Lower leg skin (tissue), 4 donors: ENCODE measurements around the gene SHISA5. TPM values are rescaled to one million over a fixed set of nuclear protein-coding genes. Genes with fewer than 3 reads are reported as not detected.

Source experiments
- DNase-seq, 2 donors: peaks; one replicate each; pipeline ENCODE4 v3.0.0-alpha.2; 2019; ENCODE audit warnings: low spot score in 2 of 2
- H3K4me3 ChIP-seq: fragments of 200-600 bp; sonication (generic); 2 replicates; pipeline ENCODE4 v1.5.1; 2017; ENCODE audit warnings: mild to moderate bottlenecking, low read depth; ENCODE audit not compliant: poor library complexity, severe bottlenecking
- POLR2A ChIP-seq, 2 donors: fragments of 450-650 bp; IDR thresholded peaks; one replicate each; pipeline ENCODE4 v1.6.1; 2016 to 2017; ENCODE audit warnings: antibody characterized with exemption in 2 of 2, mild to moderate bottlenecking in 1 of 2, moderate library complexity in 1 of 2
- WGBS, 2 donors: methylation state at CpG; one replicate each; pipeline ENCODE4 v1.1.5; 2018; 5-methylcytosine and 5-hydroxymethylcytosine counted together
- intact Hi-C: fragments of 100-400 bp; cut with DNase I; formaldehyde crosslinking; loops from one replicate; pipeline ENCODE4 v1.15.0; 2023; ENCODE audit warnings: low total_unique reads
- total RNA-seq, 4 donors: library from RNA; depleted of rRNA; stranded (reverse); fragments of >200 nt; gene quantifications; one replicate each; pipeline ENCODE4 v1.1.0, GENCODE V29; 2016
- TF ChIP-seq, protein P1 (sequence below), 3 donors: fragments of 450-650 bp; IDR thresholded peaks; one replicate each; pipeline ENCODE4 v1.5.1; 2016; ENCODE audit warnings: antibody characterized with exemption in 3 of 3, mild to moderate bottlenecking in 3 of 3, moderate library complexity in 2 of 3

SHISA5 gene
- total RNA-seq, 4 donors from 2014 or later: 64.3 to 93.6 (median 71.0) TPM

DNA sequence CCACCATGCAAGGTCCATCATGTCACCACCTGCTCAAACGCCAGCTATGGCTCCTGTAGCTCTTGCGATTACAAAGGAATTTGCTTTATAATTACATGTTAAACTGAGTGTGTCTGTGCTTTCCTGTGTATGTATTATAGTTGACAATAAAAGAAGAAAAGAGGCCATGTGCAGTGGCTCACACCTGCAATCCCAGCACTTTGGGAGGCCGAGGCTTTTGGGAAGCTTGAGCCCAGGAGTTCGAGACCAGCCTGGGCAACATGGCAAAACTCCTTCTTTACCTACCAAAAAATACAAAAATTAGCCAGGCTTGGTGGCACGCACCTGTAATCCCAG, 30.4 kb downstream of the SHISA5 start:
- no peak for DNase-seq
- intact Hi-C loops: no loop called here
- H3K4me3 ChIP-seq: no peak overlapping the region
- 69 to 75% methylated on average over 5 of the region's 5 CpGs for WGBS, 2 donors
- TF ChIP-seq, protein P1, sequence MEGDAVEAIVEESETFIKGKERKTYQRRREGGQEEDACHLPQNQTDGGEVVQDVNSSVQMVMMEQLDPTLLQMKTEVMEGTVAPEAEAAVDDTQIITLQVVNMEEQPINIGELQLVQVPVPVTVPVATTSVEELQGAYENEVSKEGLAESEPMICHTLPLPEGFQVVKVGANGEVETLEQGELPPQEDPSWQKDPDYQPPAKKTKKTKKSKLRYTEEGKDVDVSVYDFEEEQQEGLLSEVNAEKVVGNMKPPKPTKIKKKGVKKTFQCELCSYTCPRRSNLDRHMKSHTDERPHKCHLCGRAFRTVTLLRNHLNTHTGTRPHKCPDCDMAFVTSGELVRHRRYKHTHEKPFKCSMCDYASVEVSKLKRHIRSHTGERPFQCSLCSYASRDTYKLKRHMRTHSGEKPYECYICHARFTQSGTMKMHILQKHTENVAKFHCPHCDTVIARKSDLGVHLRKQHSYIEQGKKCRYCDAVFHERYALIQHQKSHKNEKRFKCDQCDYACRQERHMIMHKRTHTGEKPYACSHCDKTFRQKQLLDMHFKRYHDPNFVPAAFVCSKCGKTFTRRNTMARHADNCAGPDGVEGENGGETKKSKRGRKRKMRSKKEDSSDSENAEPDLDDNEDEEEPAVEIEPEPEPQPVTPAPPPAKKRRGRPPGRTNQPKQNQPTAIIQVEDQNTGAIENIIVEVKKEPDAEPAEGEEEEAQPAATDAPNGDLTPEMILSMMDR (IDR thresholded peaks at IDR 0.05): no peak
- no peak for TF ChIP-seq POLR2A (IDR thresholded peaks at IDR 0.05)

DNA sequence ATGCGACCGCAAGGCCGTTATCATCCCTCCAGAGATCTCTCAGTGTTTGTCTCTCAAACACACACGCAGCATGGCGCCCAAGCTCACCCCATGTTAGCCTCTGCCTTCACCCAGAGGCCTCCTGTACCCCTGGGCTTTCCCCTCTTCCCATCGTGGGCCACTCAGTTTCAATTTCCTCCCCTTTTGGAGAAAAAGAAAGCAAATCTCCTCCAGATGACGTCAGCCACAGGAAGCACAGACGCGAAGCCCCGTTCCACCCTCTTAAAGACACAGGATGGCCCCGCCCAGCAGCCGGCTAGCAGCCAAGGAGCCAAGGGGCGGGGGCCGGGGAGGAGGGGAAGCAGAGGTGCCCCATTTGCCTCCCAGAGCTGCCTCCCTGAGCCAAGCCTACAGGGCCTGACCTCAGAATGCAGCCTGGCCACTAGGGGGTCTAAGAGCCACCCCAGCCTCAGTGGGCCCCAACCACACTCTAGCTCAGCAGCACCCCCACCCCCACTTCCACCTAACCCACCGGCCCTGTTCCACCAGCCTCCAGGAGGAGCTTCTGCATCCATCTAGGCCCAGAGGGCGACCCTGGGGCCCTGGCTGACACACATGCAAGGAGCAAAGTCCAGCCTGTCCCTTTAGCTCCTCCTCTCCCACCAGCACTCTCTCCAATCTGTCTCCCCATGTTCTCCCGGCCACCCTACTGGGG, 30.9 kb downstream of the SHISA5 start:
- WGBS, 2 donors: 3 to 6% methylated on average over 14 to 17 of the region's 17 CpGs
- peak; percentile 89 to 98 for DNase-seq
- TF ChIP-seq, protein P1 (IDR thresholded peaks at IDR 0.05): peak in 1 of 3 donors; percentile 27
- peak in 1 of 2 donors; percentile 23 for TF ChIP-seq POLR2A (IDR thresholded peaks at IDR 0.05)
- peak overlapping the region; percentile 52 for H3K4me3 ChIP-seq
- intact Hi-C loops: no loop called here

DNA sequence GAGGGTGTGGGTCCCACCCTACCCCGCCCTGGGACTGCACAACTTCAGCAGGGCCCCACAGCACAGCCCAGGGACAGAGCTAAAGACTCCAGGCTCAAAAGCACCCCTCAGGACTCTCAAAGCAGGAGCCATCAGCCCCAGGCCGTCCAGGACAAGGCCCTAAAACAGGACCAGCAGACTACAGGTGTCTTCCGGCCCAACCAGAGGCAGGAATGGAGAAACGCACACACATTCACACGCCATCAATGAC, 31.4 kb downstream of the SHISA5 start:
- DNase-seq: no peak
- peak overlapping the region; percentile 52 for H3K4me3 ChIP-seq
- WGBS, 2 donors: 0% methylated on average over 5 of the region's 5 CpGs
- no peak for TF ChIP-seq POLR2A (IDR thresholded peaks at IDR 0.05)
- TF ChIP-seq, protein P1 (IDR thresholded peaks at IDR 0.05): no peak
- intact Hi-C loops: no loop called here

DNA sequence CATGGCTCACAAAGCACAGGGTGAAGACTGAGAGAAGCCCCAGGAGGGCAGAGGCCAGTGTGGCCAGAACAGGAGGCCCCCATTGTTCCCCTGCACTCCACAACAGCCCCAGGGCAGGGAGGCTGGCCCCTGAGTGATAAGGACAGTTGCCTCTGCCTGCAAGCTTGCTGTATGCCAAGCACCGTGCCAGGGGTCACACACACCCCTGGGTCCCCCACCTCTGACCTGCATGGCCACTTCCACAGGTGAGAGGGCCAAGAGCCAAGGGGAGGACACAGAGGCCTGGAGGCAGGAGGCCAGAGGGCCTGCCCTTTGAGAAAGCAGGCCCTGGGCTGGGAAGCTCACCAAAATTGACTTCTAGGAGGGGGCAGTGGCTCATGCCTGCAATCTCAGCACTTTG, 33.7 kb downstream of the SHISA5 start:
- intact Hi-C loops: no loop called here
- WGBS, 2 donors: 33 to 43% methylated on average over 1 of the region's 1 CpG
- no peak for DNase-seq
- no peak overlapping the region for H3K4me3 ChIP-seq
- no peak for TF ChIP-seq POLR2A (IDR thresholded peaks at IDR 0.05)
- TF ChIP-seq, protein P1 (IDR thresholded peaks at IDR 0.05): no peak

DNA sequence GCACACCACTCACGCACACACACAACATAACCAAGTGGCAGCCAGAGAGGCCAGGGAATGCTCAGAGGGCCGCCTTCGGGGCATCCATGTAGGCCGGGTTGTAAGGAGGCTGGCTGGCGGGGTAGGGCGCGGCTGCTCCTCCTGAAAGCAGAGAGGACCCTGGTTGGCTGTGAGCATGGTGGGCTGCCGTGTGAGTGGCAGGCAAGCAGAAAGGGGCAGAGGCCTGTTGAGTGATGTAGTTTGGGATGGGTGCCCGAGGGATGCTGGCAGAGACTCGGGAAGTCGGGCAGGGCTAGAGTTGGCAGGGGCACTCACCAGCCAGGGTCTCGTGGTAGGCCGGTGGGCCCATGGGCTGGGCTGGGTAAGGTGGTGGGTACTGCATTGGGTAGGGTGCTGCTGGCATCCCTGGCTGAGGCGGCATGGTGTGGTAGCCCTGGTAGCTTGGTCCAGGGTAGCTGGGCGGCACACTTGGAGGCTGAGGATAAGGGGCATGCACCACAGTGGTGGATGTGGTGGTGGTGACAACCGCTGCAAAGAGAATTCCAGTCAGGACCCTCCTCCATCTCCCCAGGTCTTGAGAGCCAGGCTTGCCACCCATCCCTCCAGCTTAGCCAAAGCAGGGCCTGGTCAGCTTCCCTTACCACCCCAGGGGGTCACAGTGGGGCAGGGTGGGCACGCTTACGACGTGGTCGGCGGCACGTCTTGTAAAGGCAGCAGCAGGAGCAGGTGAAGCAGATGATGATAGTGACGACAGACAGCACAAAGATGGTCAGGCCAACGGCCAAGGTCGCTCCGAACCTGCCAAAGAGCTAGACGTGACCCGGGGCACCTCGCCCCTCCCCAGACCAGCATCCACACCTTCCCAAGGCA, 34.7 kb downstream of the SHISA5 start:
- TF ChIP-seq POLR2A (IDR thresholded peaks at IDR 0.05): no peak
- TF ChIP-seq, protein P1 (IDR thresholded peaks at IDR 0.05): no peak
- no peak overlapping the region for H3K4me3 ChIP-seq
- no peak for DNase-seq
- intact Hi-C loops: loop anchor here (10.0 kb wide), 1 partner anchor 76 kb away; no protein-coding TSS in a partner anchor
- WGBS, 2 donors: 70 to 73% methylated on average over 28 to 29 of the region's 29 CpGs
